Anterior cingulate cortex (tissue), 58 donors: ENCODE results near the gene MCFD2.

Source experiments
- DNase-seq, 58 donors: peaks; one replicate each; lab custom pipeline; 2025; lab: John Stamatoyannopoulos, UW

MCFD2 gene

GRCh38 chr2:46939626-46940359 is 24.2 kb upstream of the MCFD2 start:
- no peak for DNase-seq

GRCh38 chr2:46937471-46937901 is 21.9 kb upstream of the MCFD2 start:
- no peak for DNase-seq

DNA sequence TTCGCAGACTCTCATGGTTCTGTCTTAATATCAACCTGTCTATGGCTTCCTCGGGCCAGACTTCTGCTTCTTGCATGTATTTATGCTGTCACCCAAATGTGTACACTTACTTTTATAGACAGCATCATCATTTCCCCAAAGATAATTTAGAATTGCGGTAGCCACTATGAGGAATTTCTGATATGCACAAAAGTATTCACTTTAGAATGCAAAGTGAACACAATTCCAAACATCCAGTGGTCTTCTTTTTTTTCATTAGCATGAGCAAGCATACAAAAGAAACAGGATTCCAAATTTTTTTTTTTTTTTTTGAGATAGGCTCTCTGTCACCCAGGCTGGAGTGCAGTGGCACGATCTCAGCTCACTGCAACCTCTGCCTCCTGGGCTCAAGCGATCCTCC is 21.0 kb upstream of the MCFD2 start:
- no peak for DNase-seq

DNA sequence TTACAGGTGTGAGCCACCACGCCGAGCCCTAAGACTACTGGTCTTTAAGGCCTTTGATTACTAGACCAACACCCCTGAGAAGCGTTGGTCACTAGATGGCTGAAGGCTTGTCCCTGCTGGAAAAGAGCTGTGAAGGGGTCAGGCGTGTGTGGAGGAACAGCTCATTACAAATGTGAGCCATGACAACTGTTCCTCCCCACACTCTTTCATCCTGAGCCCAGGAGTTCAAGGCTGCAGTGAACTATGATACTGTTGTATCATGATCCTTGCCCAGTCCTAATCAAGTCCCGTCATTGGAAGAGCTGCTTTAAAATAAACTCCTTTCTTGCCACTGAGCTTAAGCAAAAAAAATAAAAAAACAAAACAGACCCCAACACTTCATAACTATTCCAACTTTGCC is 19.5 kb upstream of the MCFD2 start:
- no peak for DNase-seq

GRCh38 chr2:46929612-46930011 is 14.0 kb upstream of the MCFD2 start:
- DNase-seq: no peak

GRCh38 chr2:46926863-46927262 is 11.3 kb upstream of the MCFD2 start:
- DNase-seq: no peak

DNA sequence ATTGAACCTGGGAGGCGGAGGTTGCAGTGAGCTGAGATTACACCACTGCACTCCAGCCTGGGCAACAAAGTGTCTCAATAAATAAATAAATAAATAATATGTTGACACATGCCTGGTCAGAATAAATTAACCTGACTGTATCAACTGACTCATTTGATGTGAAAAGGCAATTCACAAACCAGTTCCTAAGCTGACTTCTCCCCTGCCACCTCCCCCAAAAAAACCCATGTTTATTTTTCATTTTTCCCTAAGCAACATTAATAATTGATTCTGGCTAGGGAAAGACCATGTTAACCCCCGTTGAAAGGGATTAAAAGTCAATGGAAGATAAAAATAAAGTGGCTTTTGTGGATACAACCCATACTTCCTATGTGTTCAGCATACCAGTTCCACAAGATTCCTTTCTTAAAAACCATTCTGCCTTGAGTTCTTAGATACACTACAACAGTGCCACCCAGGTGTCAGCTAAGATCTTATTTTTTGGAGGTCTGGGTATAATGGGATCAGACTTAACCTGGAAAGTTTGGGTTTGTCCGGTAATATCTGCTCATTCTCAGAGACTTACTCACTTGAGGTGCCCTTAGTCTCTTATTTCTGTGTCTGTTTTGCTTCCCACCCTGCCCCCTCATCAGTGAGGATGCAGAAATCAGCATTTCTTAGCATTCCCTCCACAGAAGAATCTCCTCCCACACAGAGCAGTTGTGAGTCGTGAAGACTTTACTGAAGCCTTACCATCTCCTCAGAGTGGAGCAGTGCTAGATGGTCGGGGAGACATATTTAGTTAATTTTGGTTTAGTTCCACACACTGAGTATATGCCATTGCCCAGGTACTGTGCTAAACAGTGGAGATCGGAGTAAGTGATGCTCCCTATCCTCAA is 10.1 kb upstream of the MCFD2 start:
- DNase-seq: no peak

DNA sequence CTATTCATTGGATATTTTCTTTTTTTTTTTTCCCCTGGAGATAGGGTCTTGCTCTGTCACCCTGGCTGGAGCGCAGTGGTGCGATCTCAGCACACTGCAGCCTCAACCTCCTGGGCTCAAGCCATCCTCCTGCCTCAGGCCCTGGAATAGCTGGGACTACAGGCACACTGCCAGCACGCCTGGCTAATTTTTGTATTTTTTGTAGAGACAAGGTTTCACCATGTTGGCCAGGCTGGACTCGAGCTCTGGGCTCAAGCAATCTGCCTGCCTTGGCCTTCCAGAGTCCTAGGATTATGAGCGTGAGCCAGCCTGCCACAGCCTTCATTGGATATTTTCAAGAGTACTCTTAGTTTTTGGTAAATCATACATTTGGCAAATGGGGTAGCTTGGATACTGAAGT is 9.0 kb upstream of the MCFD2 start:
- DNase-seq: no peak

DNA sequence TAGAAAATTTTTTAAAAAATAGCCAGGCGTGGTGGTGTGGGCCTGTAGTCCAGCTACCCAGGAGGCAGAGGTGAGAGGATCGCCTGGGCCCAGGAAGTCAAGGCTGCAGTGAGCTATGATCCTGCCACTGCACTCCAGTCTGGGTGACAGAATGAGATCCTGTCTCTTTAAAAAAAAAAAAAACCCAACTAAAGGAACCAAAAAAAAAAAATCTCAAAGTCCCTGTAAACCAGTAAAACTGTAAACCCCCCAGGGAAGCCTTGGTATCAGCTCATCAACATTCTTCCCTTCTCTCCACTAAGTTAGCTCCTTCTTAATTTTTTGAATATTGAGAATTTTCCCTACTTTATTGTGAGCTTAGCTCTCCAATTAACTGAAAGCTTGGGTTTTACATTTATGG is 8.4 kb upstream of the MCFD2 start:
- DNase-seq: no peak

- DNase-seq: no peak
These were observed 7.5 kb upstream of the MCFD2 start for GRCh38 chr2:46923041-46923528.

DNA sequence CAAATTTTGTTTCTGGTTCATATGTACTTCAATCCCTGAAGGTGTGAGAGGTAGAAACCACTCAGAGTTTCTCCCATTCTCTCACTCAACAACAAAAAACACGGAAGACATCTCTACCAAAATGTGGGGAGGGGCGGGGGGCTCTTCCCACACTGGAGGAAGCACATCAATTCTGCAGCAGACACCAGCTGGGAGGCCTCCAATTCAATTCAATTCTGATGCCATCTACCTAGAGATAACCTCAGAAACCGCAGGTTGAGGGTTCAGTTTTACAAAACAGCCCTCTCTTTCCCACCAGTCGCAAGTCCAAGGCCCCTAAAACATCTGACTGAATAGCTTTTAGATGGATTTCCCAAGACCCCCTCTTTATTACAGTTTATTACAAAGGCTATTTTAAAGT is 7.0 kb upstream of the MCFD2 start:
- DNase-seq: no peak

DNA sequence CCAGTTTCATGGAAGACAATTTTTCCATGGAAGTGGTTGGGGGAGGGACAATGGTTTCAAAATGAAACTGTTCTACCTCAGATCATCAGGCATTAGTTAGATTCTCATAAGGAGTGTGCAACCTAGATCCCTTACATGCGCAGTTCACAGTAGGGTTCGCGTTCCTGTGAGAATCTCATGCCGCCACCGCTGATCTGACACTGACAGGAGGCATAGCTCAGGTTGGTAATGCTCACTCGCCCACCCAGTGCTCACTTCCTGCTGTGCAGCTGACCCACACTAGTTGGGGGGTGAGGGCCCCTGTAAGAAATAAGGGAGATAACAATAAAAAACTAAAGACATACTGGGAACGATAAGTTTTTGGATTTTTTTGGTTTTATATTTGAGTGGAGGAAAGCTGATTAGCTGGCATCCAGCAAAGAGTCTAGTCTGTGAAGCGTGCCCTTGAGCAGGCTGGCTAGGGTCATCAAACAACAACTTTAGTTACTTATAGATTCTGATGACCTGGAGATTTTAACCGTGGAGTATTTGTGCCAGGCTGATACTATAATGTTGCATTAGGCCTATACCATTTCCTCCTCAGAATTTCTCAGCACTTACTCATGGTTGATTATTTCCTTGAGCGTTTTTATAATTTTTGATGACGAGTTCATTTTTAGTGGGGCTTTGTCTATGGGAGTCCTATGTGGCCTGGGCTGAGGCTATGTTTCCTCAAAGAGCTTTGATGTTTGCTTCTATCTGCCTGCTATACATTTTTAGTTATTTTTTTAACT is 6.3 kb upstream of the MCFD2 start:
- no peak for DNase-seq

- DNase-seq: no peak
These were observed 2.0 kb upstream of the MCFD2 start for GRCh38 chr2:46917628-46918027.

DNA sequence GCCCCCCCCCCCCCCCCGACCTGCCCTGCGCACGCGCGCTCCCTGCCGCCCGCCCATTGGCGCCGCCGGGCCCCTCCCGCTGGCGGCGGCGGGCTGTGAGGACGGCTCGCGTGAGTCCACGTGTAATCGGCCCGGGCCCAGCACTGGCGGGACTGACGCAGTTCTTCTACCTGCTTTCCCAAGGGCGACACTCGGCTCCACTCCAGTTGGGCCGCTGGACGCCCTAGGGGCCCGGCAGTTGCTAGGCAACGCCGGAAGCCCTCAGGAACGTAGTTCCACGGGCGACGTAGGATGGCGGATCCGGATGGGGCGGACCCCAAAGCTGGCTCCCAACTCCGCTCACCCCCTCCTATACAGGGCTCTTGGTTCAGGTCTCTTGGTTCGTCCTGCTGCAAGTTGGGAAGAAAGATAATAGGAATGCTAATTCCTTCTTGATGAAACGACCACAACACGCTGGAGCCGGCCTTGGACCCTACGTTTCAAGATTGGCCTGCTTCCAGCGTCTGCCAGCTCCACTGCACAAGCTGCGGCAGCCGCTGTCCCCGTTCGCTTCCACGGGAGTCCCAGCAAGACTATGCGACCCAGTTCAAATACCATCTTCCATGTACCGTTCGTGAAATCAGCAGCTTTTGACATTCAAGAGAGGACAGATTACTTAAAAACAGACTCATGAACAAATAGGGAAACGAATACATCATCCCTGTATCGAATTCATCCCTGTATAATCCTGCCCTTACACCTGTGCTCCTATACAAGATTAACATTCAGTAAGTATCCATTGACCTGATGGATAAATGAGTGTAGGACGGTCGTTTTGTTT is 415 bp upstream of the MCFD2 start:
- peak; percentile 35 to 96 (median 86) for DNase-seq

DNA sequence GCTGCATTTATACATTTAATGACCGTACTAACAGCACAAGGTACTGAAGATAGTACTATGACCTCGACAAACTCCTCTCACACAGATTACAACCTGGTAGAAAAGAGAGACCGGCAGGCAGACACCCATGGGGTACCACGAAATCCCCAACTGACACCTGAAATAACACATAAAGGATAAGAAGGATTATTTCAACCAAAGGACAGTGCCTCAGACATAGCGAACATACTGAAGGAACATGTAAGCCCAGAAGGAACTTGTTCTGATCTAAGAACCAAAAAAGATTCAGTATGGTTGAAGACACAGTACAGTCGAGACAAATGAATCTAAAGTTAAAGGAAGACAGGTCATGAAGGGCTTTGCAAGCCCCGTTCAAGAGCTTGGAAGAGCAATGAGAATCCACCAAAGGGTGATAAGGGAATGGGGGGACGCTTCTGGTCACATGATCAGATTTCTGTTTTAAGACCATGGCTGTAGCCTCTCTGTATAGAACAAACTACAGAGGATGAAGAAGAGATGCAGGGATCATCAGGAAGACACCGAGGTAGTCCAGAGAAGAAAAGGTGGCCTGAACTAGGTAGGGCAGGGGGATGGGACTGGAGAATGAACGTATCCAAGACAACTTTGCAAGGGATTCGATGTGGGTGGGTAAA is 902 bp downstream of the MCFD2 start:
- DNase-seq: peak in 1 of 58 donors; percentile 5

- DNase-seq: no peak
These were observed 1.9 kb downstream of the MCFD2 start for GRCh38 chr2:46913471-46914381.

GRCh38 chr2:46909771-46910419 is 5.7 kb downstream of the MCFD2 start:
- peak in 3 of 58 donors; percentile 8 to 47 (median 24) for DNase-seq

DNA sequence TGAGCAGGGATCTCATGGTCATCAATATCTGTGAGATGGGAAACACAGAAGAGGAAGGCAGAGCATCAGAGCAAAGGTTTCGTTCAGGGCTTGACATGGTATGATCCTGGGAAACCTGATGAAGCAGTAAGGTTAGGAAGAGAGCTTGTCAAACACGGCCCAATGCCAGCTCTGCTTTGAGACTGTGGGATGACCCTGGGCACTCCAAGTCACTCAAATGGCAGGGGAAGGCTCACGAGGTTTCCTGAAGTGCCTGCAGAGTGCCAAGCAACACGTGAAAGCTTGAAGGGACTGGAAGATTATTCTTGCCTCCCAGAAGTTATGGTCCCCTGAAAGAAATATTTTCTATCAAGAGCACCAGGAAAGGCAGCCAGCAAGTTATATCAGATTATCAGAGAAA is 6.5 kb downstream of the MCFD2 start:
- no peak for DNase-seq
